Measurements from ENCODE around the gene ERBB4.

Gene ERBB4

DNA sequence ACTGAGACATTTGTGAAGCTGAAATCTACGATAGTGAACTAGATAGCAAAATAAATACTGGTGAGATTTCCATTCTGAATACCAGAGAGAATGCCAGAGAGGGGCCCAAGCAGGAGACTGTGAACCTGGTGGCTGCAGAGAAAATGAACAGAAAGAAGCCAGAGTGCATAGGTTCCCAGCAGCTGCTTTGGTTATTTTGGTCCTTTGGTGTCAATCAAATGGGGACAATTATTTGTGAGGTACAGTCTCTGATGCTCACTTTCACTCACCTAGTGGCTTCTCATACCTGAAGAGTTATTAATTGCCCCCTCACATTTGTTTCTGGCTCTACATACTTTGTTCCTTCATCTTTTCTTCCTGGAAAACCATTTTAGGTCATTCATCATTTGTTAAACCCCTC is 1170.1 kb downstream of the ERBB4 start:
- DNase-seq, result no peak

DNA sequence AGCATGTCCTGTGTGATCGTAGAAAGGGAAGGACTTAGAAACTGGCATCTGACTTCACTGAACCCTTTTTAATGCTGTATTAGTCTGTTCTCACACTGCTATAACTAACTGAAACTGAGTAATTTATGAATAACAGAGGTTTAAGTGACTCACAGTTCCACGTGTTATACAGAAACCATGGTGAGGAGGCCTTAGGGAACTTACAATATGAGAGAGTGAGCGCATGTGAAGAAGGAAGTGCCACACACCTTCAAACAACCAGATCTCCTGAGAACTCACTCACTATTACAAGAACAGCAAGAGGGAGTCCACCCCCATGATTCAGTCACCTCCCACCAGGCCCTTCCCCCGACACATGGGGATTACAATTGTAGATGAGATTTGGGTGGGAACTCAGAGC is 1170.9 kb downstream of the ERBB4 start:
- no peak for DNase-seq

DNA sequence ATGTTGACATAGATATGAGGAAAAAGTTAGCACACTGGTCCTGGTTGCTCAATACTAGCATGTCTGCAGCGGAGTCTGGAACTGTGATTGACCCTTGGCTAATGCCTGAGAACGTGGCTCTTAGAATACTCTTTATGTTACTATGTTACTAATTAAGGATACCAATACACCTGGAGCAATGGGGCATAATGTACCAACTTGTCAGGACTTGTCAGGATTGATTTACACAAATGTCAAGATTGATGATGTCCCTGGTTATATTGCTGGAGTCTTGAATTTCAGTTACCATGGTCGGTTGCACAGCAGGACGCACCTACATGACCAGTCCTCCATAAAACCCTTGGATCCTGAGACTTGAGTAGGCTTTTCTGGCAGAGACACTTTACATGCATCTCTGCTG is 1171.3 kb downstream of the ERBB4 start:
- DNase-seq, result no peak

DNA sequence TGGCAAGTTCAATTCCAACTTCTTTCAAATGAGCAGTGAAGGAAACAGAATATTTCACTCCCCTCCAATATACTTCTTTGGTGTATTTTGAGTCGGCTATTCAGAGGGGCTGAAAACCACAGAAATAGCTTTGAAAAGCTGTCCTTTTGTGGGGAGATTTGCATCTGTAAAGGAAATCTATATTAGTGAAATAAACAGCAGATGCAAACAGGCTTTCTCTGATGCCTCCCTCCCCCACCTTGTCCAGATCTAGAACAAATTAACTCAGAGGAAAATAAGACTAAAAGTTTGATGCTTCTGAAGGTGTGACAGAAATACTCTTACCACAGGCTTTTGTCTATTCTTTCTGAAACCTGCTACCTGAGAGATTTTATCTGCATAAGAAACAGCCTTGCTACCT is 1173.7 kb downstream of the ERBB4 start:
- DNase-seq, result no peak

DNA sequence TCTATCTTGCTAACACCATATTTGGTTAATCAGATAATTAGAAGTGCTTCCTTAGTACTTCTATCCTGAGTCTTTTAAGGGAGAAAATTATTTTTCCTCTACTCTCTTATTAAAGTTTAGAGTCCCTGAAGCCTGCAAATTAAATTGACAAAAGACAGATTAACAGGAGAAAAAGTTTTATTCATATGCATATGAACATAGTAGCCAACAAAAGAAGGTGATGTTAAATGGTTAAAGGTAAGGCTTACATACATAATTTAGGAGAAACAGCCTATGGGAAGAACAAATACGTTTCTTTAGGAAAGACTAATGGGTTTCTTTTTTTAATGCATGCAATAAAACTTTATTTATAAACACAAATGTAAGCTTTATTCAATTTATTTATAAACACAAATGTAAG is 1177.2 kb downstream of the ERBB4 start:
- no peak for DNase-seq

DNA sequence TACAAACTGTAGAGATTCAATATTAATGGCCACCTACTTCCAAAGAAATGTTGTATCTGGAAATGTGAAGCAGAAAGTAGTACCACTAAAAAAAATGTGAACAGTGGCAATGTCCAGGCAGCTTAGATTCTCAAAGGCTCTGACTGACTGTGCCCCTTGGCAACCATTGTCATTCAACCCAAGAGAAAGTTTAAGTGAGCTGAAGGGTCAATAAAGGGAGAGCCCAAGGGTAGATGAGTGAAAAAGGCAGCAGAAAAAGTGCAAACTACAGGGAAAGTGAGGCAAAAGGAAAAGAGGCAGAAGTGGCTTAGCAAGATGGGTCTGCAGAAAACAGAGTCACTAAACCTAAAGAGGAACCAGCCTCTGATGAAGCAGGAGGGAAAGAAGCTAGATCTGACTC is 1179.3 kb downstream of the ERBB4 start:
- DNase-seq, result no peak

DNA sequence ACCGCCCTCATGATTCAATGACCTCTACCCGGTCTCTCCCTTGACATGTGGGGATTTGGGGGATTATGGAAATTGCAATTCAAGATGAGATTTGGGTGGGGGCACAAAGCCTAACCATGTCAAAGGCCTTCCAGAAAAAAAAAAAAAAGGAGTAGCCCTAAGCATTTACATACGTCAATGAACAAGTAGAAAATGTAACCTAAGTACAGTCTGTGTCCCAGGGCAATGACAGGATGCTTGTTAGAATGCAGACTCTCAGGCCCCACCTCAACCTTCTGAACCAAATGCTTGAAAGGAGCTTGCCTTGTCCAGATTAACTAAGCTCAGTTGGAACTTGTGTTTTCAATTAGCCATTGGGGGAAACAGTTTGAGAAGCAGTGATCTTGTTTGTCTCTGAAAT is 1180.1 kb downstream of the ERBB4 start:
- no peak for DNase-seq

DNA sequence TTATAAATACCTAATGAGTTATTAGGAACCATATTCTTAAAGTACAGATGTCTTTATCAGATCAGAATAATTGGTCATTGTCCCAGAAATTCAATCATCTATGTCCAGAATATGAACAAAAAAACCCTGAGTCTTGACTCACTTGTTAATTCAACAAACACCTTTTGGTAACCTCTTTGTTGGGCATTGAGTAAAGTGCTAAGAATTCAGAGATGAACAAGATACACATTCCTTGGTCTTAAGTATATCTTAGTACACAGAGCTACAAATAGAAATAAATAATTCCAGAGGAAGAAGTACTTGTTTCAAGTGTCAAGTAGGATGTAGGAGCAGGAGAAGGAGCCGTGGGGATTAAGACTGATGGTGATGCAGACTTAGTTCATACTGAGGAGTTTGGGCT is 1184.1 kb downstream of the ERBB4 start:
- no peak for DNase-seq

DNA sequence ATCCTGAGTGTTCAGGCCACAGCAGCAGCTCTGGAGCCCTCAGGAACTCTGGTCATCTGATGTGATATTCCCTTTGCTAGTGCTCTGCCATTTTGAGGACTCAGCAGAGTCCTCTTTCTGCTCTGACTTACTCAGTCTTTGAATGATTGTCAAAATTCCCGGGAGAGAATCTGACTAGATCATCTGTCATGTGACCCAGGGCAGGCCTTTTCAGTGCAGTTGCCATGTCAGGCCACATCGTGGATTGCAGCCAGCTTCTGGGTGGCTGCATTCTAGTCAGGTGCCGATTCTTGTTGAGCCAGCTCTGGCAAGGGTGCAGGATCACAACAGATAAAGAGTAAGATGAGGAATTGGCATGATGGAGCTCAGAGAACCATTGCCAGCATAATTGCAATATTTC is 1186.6 kb downstream of the ERBB4 start:
- no peak for DNase-seq

DNA sequence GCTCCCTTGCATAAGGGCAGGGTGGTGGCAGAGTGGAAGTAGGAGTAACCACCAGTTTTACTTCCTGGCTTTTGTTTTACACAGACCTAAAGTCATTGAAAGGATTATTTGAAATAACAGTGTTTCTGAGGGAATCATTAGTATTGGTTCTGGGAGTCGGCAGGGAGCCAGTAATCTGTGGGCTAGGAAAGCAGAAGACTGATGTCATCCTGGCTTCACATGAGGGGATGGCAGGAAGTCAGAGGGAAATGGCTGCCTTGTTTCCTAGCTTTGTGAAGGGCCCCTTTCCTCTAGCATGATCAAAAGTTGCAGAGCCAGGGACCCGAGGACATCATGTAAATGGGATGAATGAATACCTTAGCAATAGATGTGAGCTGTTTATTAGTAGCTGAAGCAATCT is 1189.6 kb downstream of the ERBB4 start:
- no peak for DNase-seq

DNA sequence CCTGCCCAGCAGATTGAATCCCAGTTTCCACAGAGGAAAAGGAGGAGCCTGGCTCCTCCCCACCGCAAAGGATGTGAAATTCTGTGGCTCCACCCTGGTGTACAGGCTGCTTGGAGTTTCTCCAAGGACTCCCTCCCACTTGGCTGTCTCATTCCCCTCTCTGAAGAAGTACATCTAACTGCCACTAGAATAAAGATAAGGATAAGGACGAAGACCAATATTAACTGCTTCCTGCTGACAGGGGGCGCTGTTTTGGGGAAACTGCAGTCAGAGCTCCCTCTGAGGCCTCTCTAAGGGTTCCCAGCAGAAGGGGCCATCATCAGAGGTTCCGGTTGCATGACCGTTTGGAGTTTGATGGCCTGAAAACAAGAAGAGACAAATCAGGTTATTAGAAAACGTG is 1191.3 kb downstream of the ERBB4 start:
- no peak for DNase-seq

DNA sequence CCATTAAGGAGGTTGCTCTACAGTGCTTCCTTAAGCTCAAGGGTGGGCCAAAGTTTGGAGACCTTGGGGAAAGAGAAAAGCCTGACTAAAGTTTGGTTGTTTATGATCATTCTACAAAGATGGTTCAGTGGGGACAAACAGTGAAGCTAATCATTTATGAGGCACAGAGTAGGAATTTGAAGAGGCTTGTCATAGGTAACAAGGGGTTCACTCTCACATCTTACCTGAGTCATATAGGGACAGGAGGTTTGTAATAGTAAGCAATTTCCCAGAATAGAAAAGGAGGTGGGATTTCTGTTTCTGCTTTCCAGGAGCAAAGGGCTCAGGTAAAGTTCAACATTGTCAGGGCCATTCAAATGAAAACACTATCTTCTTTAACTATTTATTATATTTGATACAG is 1194.3 kb downstream of the ERBB4 start:
- no peak for DNase-seq

DNA sequence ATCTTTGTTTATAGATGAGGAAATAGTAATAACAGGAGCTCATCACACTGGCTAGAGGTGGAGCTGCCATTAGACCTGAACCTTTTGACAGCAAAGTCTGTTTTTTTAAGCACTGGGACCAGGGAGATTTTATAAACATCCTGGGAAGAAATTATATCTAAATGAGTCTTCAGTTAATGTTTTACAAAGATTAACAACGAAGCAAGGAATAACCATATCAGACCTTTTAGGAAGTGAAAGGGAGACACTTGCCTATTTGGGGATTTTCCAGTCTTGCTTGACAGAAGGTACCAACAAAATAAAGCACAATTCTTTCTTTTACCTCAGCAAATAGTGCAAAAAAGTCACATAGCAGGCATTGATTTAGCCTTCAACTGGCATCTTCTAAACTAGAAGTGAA is 1205.2 kb downstream of the ERBB4 start:
- DNase-seq, result no peak

DNA sequence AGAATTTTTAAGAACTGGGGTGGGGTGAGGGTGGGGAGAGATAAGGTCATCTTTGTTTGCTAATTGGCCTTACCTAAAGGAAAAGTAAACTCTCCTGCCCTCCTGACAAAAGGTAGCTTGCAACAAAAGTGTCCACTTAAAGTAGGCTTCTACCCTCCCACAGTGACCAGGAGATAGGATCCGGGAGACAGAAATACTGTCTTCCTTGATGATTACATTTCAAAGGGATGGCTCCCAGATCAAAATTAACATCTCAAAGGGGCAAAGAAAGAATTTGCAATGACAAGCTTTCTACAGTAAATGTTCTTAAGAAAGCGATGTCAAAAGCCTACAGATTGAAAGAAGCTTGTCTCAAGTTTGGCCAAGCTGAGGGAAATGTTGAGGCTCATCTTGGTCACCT is 1206.9 kb downstream of the ERBB4 start:
- no peak for DNase-seq

DNA sequence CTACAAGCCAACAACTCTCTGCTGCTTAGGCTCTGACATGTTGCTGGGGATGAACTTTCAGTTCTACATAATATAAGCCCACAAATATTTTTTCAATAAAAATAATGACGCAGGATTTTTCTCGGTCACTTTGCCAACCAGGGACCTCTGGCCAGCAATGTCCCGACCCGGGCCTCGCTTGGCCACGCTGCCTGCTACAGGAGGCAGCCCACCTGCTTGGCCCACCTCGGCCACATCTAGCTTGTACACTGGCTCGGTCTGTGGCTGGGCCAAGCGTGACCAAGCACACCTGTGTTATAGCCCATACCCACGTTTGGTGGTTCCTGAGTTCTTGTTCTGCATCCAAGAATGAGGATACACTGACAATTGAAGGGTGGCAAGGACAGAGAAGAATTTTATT is 1208.7 kb downstream of the ERBB4 start:
- no peak for DNase-seq

DNA sequence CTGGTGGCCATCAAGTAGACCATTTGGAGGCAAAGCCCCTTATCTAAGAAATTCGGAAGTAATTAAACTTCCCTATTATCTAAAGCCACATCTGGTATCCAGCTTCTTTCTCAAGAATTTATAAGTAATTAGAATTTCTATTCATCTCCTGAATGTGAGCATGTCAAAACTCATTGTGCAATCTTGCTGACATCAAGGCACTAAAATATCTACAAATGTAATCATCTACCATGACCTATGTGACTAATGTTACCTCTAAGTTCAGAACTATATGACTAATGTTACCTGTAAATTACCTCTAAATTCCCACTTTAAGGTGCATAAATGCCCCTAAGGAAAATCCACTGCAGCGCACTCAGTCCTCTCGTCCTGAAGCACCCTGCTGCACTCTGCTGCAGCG is 1209.2 kb downstream of the ERBB4 start:
- DNase-seq, result no peak

DNA sequence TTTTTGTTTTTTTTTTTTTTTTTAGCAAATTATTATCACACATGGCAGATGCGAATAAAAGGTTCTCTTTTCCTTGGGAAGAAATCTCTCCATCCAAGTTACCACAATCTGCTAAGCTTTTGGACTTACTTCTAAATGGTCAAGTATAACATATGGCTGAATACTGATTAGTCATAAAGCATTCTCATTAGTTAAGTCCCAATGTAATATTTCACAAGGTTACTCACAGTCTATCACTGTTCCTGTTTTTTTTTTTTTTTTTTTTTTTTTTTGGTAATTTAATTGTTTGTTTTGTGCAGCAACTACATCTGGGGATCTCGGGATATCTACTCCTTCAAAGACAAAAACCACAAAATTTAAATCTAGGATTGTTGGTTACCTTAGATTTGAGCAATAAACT is 1210.5 kb downstream of the ERBB4 start:
- no peak for DNase-seq

Measured in CD4-positive, alpha-beta T cell treated with Interleukin-17A for 4 hours (primary cell).